CD4-positive, CD25-positive, alpha-beta regulatory T cell (primary cell): Measurements from ENCODE around the gene IQGAP3. TPM values are rescaled to one million over a fixed set of nuclear protein-coding genes. Genes with fewer than 3 reads are reported as not detected.

Experiments used
- ATAC-seq, 2 donors: fragments of 150-1000 bp; cut with Tn5 transposase; one replicate each; pipeline ENCODE4 v1.10.0; 2021; ENCODE audit warnings: low read depth in 2 of 2, moderate number of reproducible peaks in 2 of 2, moderate library complexity in 1 of 2
- DNase-seq, 3 donors: peaks; one replicate each; pipeline versions ENCODE4 v3.0.0 to v3.0.0-alpha.2; 2012 to 2022; ENCODE audit warnings: mixed read lengths in 1 of 3
- H3K27ac ChIP-seq: one replicate; pipeline ENCODE4 v1.7.0; 2013; ENCODE audit warnings: mild to moderate bottlenecking, low read length; ENCODE audit not compliant: insufficient read depth, poor library complexity, severe bottlenecking
- H3K27me3 ChIP-seq: one replicate; pipeline ENCODE4 v1.7.0; 2013; ENCODE audit warnings: low read length; ENCODE audit not compliant: control insufficient read depth, insufficient read depth
- H3K36me3 ChIP-seq: one replicate; pipeline ENCODE4 v1.7.0; 2013; ENCODE audit warnings: mild to moderate bottlenecking, low read length, moderate library complexity; ENCODE audit not compliant: control insufficient read depth, insufficient read depth
- H3K4me1 ChIP-seq: 2 replicates; pipeline ENCODE4 v1.7.0; 2013; ENCODE audit warnings: mild to moderate bottlenecking, low read length; ENCODE audit not compliant: insufficient read depth, control insufficient read depth, poor library complexity, severe bottlenecking
- H3K4me3 ChIP-seq: one replicate; pipeline ENCODE4 v1.7.0; 2013; ENCODE audit warnings: low read depth, mild to moderate bottlenecking, low read length, moderate library complexity
- H3K9me3 ChIP-seq, 2 experiments: 1 replicate in 1 of 2; 2 replicates in 1 of 2; pipeline ENCODE4 v1.7.0; 2013; ENCODE audit warnings: low read length in 2 of 2, mild to moderate bottlenecking in 1 of 2, moderate library complexity in 1 of 2; ENCODE audit not compliant: control insufficient read depth in 2 of 2
- H3K27ac Mint-ChIP-seq, 3 donors: one replicate each; pipeline ENCODE4 v1.8.0; 2020 to 2022; ENCODE audit warnings: mild to moderate bottlenecking in 3 of 3, mixed read lengths in 3 of 3, moderate library complexity in 2 of 3
- H3K27me3 Mint-ChIP-seq: one replicate; pipeline ENCODE4 v1.8.0; 2022; ENCODE audit warnings: mild to moderate bottlenecking, mixed read lengths
- H3K36me3 Mint-ChIP-seq: one replicate; pipeline ENCODE4 v1.8.0; 2020; ENCODE audit warnings: mixed read lengths
- H3K4me1 Mint-ChIP-seq, 4 donors: one replicate each; pipeline ENCODE4 v1.8.0; 2020 to 2022; ENCODE audit warnings: mixed read lengths in 4 of 4, mild to moderate bottlenecking in 1 of 4
- H3K4me3 Mint-ChIP-seq, 4 donors: one replicate each; pipeline ENCODE4 v1.8.0; 2020 to 2022; ENCODE audit warnings: mild to moderate bottlenecking in 4 of 4, mixed read lengths in 4 of 4, moderate library complexity in 3 of 4
- H3K9me3 Mint-ChIP-seq, 7 donors: one replicate each; pipeline ENCODE4 v1.8.0; 2020 to 2022; ENCODE audit warnings: mixed read lengths in 7 of 7, mild to moderate bottlenecking in 3 of 7, moderate library complexity in 2 of 7
- polyA plus RNA-seq, 4 donors: library from polyadenylated mRNA; unstranded; fragments of 300-500 nt; fragmentation: Illumina TruSeq; gene quantifications; one replicate each; pipeline ENCODE4 v1.2.3, GENCODE V29; 2021
- total RNA-seq: library from RNA; stranded (reverse); gene quantifications from one replicate; pipeline ENCODE4 v1.2.3, GENCODE V29; 2022

The IQGAP3 gene
- total and polyA plus RNA-seq, 5 donors from 2014 or later = 0.05 to 0.98 (median 0.10) TPM

DNA sequence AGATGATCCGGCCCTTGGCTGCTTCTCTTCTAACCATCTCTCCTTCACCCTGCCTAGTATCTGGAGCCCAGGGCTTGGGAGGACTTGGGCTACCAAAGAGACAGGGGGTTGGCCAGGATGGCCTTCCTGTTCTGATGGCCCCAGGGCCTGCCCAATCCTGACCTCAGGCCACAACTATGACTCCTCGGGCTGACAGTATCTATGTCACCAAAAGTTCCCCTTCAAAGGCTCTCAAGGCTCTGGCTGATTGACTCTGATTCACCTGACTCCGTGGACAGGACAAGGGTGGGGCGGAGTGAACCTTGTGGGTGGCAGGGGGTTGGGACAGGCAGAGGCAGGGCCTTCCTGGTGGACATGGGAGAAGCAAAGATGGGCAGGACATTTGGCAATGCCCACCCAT lies 84.5 kb downstream of the IQGAP3 start:
- Histone ChIP-seq H3K9me3 (no peaks in the 10 kb centered on the region), H3K27ac (peak overlapping the region; percentile 71), H3K4me3 (peak overlapping the region; percentile 61), H3K4me1 (peaks cover 97% of the 10 kb centered on the region), H3K36me3 (peaks cover 13% of the 10 kb centered on the region), H3K27me3 (no peaks in the 10 kb centered on the region)
- peaks cover 20 to 97% (median 74%) of the 10 kb centered on the region in 4 donors for H3K4me1 Mint-ChIP-seq
- H3K27ac Mint-ChIP-seq = peak overlapping the region; percentile 89 to 98 (median 96)
- peak overlapping the region; percentile 65 to 89 (median 80) for H3K4me3 Mint-ChIP-seq
- DNase-seq (peak in 1 of 3 donors; percentile 32), ATAC-seq (peak; percentile 43 to 54)
- H3K36me3 Mint-ChIP-seq = peaks cover 7% of the 10 kb centered on the region
- no peaks in the 10 kb centered on the region for H3K9me3 Mint-ChIP-seq
- no peaks in the 10 kb centered on the region for H3K27me3 Mint-ChIP-seq

DNA sequence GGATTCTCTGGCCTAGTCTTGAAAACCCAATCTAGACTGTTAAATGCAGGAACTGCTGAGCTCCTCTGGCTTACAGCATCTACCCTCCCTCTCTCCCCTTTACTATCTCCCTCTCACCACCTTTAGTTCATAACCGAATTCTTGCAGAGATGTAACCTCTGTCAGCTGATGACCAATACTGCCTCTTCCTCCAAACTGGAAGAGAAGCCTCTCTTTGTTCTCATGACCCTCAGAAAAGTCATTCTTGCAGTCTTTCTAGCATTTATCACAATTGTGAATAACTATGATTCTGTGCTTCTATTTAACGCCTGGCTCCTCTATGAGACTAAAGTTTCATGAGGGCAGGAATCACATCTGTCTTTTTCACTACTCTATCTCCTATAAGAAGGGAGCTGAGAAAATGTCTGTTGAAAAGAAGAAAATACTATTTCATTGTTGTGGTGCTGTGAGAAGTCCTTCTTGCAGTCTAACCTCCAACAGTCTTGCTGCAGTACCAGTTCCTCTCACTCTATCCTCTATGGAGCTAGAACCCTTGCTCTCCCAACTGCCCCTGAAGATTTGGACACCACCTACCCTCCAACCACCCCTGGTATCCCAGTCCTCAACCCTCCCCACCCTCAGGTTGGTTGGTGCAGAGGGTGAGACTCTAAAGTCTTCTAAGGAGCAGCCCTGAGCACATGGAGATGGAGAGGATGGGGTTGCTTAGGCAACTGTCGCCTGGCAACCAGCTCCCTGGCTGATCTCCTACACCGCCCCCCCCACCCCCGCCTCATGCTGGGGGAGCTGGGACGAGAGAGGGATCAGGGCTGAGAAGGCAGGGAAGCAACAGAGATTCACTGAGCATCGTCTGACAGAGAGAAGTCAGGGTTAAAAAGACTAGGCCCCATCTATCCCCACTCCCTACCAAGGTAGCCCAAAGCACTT lies 85.7 kb downstream of the IQGAP3 start:
- DNase-seq = no peak
- peak overlapping the region; percentile 89 to 98 (median 96) for H3K27ac Mint-ChIP-seq
- no peaks in the 10 kb centered on the region for H3K9me3 ChIP-seq
- peak overlapping the region; percentile 71 for H3K27ac ChIP-seq
- H3K9me3 Mint-ChIP-seq = no peaks in the 10 kb centered on the region
- peaks cover 9% of the 10 kb centered on the region for H3K36me3 Mint-ChIP-seq
- no peak for ATAC-seq
- peak overlapping the region in 3 of 4 donors; percentile 7 to 89 (median 65) for H3K4me3 Mint-ChIP-seq
- peaks cover 24% of the 10 kb centered on the region for H3K36me3 ChIP-seq
- H3K27me3 Mint-ChIP-seq = no peaks in the 10 kb centered on the region
- H3K4me3 ChIP-seq = no peak overlapping the region
- no peaks in the 10 kb centered on the region for H3K27me3 ChIP-seq
- H3K4me1 ChIP-seq = peaks cover 90% of the 10 kb centered on the region
- peaks cover 21 to 97% (median 71%) of the 10 kb centered on the region in 4 donors for H3K4me1 Mint-ChIP-seq

DNA sequence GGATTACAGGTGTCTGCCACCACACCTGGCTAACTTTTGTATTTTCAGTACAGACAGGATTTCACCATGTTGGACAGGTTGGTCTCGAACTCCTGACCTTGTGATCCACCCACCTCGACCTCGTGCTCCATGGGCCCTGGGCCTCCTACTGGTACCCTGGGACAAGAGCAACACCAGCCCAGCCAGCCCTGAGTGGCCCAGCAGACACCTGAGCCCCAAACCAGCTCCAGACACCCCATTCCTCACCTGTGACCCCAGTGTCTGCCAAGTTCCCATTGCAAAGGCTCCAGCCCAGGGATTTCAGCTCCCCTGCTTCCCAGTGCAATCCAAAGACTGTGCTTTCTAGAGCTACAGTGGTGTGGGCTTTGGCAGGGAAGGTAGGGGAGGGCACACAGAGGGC lies 86.4 kb downstream of the IQGAP3 start:
- ATAC-seq (no peak), DNase-seq (no peak)
- Histone ChIP-seq H3K4me1 (peaks cover 90% of the 10 kb centered on the region), H3K36me3 (peaks cover 31% of the 10 kb centered on the region), H3K27ac (peak overlapping the region; percentile 71), H3K9me3 (no peaks in the 10 kb centered on the region), H3K4me3 (no peak overlapping the region), H3K27me3 (no peaks in the 10 kb centered on the region)
- peak overlapping the region in 2 of 3 donors; percentile 59 to 89 for H3K27ac Mint-ChIP-seq
- peak overlapping the region in 3 of 4 donors; percentile 7 to 65 (median 33) for H3K4me3 Mint-ChIP-seq
- no peaks in the 10 kb centered on the region for H3K27me3 Mint-ChIP-seq
- peaks cover 16% of the 10 kb centered on the region for H3K36me3 Mint-ChIP-seq
- H3K9me3 Mint-ChIP-seq = no peaks in the 10 kb centered on the region
- H3K4me1 Mint-ChIP-seq = peaks cover 23 to 97% (median 71%) of the 10 kb centered on the region in 4 donors

DNA sequence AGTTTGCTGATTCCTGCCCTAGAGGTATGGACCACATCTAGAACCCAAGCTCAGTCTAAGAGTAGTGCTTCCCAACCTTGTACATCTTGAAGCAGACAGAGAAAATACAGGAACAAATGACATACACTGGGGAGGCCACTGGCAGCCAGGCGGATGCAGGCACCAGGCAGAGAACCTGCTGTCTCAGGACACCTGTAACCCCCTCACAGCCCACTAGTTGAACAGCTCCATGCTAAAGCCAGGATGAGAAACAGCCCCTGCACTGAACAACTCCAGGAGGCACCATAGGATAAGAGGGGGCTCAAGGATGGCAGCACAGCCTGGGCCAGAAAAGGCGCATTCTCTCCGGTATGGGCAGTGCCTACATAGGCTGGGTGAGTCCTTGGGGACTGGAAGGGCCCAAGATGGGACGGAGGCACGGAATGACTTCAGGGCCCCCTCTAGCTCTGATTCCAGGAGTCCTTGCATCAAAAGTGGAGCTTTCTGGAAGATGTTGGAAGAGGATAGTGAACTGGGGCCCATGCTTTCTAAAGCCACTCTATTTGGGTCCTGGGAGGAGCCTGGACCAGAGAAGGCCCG lies 87.8 kb downstream of the IQGAP3 start:
- H3K27me3 Mint-ChIP-seq = no peaks in the 10 kb centered on the region
- peaks cover 41% of the 10 kb centered on the region for H3K36me3 ChIP-seq
- peaks cover 25% of the 10 kb centered on the region for H3K36me3 Mint-ChIP-seq
- H3K4me3 ChIP-seq = no peak overlapping the region
- DNase-seq (no peak), ATAC-seq (no peak)
- H3K9me3 Mint-ChIP-seq = peaks cover 0 to 2% (median 0%) of the 10 kb centered on the region in 7 donors
- no peaks in the 10 kb centered on the region for H3K9me3 ChIP-seq
- H3K27ac Mint-ChIP-seq = peak overlapping the region; percentile 38 to 81 (median 60)
- H3K27me3 ChIP-seq = no peaks in the 10 kb centered on the region
- H3K4me1 ChIP-seq = peaks cover 83% of the 10 kb centered on the region
- peaks cover 19 to 93% (median 67%) of the 10 kb centered on the region in 4 donors for H3K4me1 Mint-ChIP-seq
- H3K27ac ChIP-seq = peak overlapping the region; percentile 19
- peak overlapping the region in 1 of 4 donors; percentile 4 for H3K4me3 Mint-ChIP-seq

DNA sequence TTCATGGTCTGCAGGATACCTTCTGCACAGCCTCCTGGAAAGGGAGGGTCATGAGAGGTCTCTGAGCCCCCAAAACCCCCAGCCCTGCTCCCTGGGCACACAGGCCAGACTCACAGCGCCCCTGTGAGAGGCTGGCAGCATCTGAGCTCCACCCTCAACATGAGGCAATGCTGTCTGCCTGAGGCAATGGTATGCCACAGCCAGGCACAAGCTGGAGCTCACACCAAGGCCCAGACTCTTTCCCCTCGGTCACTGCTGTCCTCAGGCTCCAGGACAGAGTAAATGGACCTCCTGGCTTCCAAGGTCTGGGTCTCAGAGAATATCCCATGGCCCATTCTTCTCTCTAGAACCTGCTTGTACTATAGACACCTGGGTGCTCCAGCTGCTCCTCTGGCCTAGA lies 89.0 kb downstream of the IQGAP3 start:
- Mint-ChIP-seq H3K9me3 (peaks cover 0 to 2% (median 0%) of the 10 kb centered on the region in 7 donors), H3K4me1 (peaks cover 19 to 82% (median 58%) of the 10 kb centered on the region in 4 donors), H3K36me3 (peaks cover 30% of the 10 kb centered on the region), H3K4me3 (peak overlapping the region in 2 of 4 donors; percentile 40 to 65), H3K27ac (peak overlapping the region; percentile 52 to 89 (median 86)), H3K27me3 (no peaks in the 10 kb centered on the region)
- Histone ChIP-seq H3K36me3 (peaks cover 52% of the 10 kb centered on the region), H3K4me1 (peaks cover 72% of the 10 kb centered on the region), H3K4me3 (no peak overlapping the region), H3K9me3 (no peaks in the 10 kb centered on the region), H3K27ac (no peak overlapping the region), H3K27me3 (no peaks in the 10 kb centered on the region)
- no peak for ATAC-seq
- DNase-seq = no peak

DNA sequence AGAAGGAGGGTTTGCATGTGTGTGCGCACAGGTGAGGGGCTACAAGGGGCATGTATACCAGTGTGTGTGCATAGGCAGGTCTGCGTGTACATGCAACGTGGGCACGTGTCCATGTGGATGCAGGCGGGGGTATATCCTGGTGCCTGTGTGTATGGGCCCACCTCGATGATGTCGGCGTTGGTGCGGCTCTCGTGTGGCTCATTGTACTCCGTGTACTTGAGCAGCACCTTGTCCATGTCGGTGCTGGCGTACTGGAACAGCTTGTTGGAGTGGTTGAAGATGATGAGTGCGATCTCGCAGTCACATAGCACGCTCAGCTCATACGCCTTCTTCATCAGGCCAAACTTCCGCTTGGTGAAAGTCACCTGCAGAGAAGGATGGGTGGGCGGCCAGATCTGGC lies 90.1 kb downstream of the IQGAP3 start:
- Mint-ChIP-seq H3K36me3 (peaks cover 36% of the 10 kb centered on the region), H3K4me3 (peak overlapping the region in 3 of 4 donors; percentile 21 to 40 (median 36)), H3K4me1 (peaks cover 10 to 71% (median 51%) of the 10 kb centered on the region in 4 donors), H3K9me3 (peaks cover 0 to 2% (median 0%) of the 10 kb centered on the region in 7 donors), H3K27ac (peak overlapping the region; percentile 86 to 90 (median 89)), H3K27me3 (no peaks in the 10 kb centered on the region)
- no peaks in the 10 kb centered on the region for H3K9me3 ChIP-seq
- H3K4me1 ChIP-seq = peaks cover 60% of the 10 kb centered on the region
- DNase-seq = no peak
- H3K4me3 ChIP-seq = no peak overlapping the region
- H3K27ac ChIP-seq = peak overlapping the region; percentile 64
- no peak for ATAC-seq
- peaks cover 64% of the 10 kb centered on the region for H3K36me3 ChIP-seq
- H3K27me3 ChIP-seq = no peaks in the 10 kb centered on the region

DNA sequence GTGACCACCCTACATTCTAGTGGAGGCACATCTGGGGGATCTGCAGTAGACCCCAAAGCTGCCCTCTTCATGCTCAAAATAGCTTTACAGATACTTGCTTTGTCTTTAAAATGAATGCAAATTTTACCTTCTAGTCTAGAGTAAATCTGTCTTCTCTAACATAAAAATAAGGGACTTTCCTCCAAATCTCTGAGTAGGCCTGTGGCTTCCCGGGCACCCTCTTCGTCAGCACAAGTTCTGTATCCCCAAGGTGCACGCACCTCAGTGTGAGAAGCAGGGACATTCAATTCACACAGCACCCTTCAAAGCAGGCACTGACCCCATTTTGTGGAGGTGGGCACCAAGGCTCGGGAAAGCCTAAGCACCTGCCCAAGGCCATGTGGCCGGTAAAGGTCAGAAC lies 90.8 kb downstream of the IQGAP3 start:
- H3K9me3 Mint-ChIP-seq = peaks cover 0 to 2% (median 0%) of the 10 kb centered on the region in 7 donors
- peak overlapping the region in 2 of 3 donors; percentile 86 to 89 for H3K27ac Mint-ChIP-seq
- Histone ChIP-seq H3K4me1 (peaks cover 53% of the 10 kb centered on the region), H3K27me3 (no peaks in the 10 kb centered on the region), H3K36me3 (peaks cover 71% of the 10 kb centered on the region), H3K27ac (peak overlapping the region; percentile 64), H3K9me3 (no peaks in the 10 kb centered on the region), H3K4me3 (no peak overlapping the region)
- no peaks in the 10 kb centered on the region for H3K27me3 Mint-ChIP-seq
- H3K4me1 Mint-ChIP-seq = peaks cover 8 to 64% (median 44%) of the 10 kb centered on the region in 4 donors
- peaks cover 37% of the 10 kb centered on the region for H3K36me3 Mint-ChIP-seq
- peak overlapping the region in 3 of 4 donors; percentile 19 to 55 (median 51) for H3K4me3 Mint-ChIP-seq
- DNase-seq (peak in 2 of 3 donors; percentile 27 to 34), ATAC-seq (peak; percentile 15 to 21)
